ENCODE results near the gene CLPSL2.
"Not testable (repeated sequence)": the region's sequence is repeated elsewhere in the genome, so short reads cannot be mapped to it uniquely, and the experiment has no call there.

CLPSL2 gene

GRCh38 chr6:35776364-35777215, at the start of gene CLPSL2:
Gene CLPSL2, plus strand, starts transcription at chr6:35776598. Its CDS starts 21 bp downstream, at chr6:35776619.
- no peak for DNase-seq

- DNase-seq: no peak
Observed at GRCh38 chr6:35727231-35727934, 49.0 kb upstream of the CLPSL2 start.

GRCh38 chr6:35727935-35728682, 48.3 kb upstream of the CLPSL2 start:
- peak; percentile 68 for DNase-seq

- DNase-seq: no peak
Observed at GRCh38 chr6:35728683-35729678, 47.4 kb upstream of the CLPSL2 start.

- no peak for DNase-seq
Observed at GRCh38 chr6:35729722-35730121, 46.7 kb upstream of the CLPSL2 start.

- no peak for DNase-seq
Observed at GRCh38 chr6:35730745-35731413, 45.5 kb upstream of the CLPSL2 start.

- peak; percentile 90 for DNase-seq
Observed at GRCh38 chr6:35731414-35731735, 45.0 kb upstream of the CLPSL2 start.

- DNase-seq: peak; percentile 95
Observed at GRCh38 chr6:35731736-35732532, 44.5 kb upstream of the CLPSL2 start.

GRCh38 chr6:35733633-35734032, 42.8 kb upstream of the CLPSL2 start:
- no peak for DNase-seq

- not testable (repeated sequence) for DNase-seq
Observed at GRCh38 chr6:35734319-35734718, 42.1 kb upstream of the CLPSL2 start.

- no peak for DNase-seq
Observed at GRCh38 chr6:35735452-35735851, 40.9 kb upstream of the CLPSL2 start.

- DNase-seq: peak; percentile 82
Observed at GRCh38 chr6:35736253-35736894, 40.0 kb upstream of the CLPSL2 start.

- DNase-seq: no peak
Observed at GRCh38 chr6:35736982-35737412, 39.4 kb upstream of the CLPSL2 start, which contains the start of gene ARMC12. Gene ARMC12, plus strand, starts transcription at chr6:35737032. Its CDS starts 77 bp downstream, at chr6:35737109.

- no peak for DNase-seq
Observed at GRCh38 chr6:35737413-35738211, 38.8 kb upstream of the CLPSL2 start.

- DNase-seq: no peak
Observed at GRCh38 chr6:35739645-35740524, 36.5 kb upstream of the CLPSL2 start.

GRCh38 chr6:35742842-35743241, 33.6 kb upstream of the CLPSL2 start:
- no peak for DNase-seq

- no peak for DNase-seq
Observed at GRCh38 chr6:35745509-35745908, 30.9 kb upstream of the CLPSL2 start.

- no peak for DNase-seq
Observed at GRCh38 chr6:35746516-35746915, 29.9 kb upstream of the CLPSL2 start.
